GM13976 (cell line): ENCODE data around the gene THAP6.
"Not testable (repeated sequence)": the region's sequence is repeated elsewhere in the genome, so short reads cannot be mapped to it uniquely, and the experiment has no call there.

Source experiments
- DNase-seq: peaks from one replicate; pipeline ENCODE4 v3.0.0; 2012; ENCODE audit warnings: low spot score
- in situ Hi-C: fragments of 300-500 bp; cut with MboI; formaldehyde crosslinking; loops from one replicate; pipeline ENCODE4 v1.12.0; 2022; ENCODE audit warnings: low sequenced_read_pairs, mixed read lengths, inconsistent platforms; ENCODE audit not compliant: unreplicated experiment
- TF ChIP-seq, protein P1 (sequence below): IDR thresholded peaks from 2 replicates; pipeline ENCODE4 v1.5.1; 2012; ENCODE audit warnings: borderline replicate concordance, mild to moderate bottlenecking; ENCODE audit not compliant: insufficient read depth; ENCODE audit errors: extremely low read depth, missing control alignments, control extremely low read depth

The THAP6 gene

DNA sequence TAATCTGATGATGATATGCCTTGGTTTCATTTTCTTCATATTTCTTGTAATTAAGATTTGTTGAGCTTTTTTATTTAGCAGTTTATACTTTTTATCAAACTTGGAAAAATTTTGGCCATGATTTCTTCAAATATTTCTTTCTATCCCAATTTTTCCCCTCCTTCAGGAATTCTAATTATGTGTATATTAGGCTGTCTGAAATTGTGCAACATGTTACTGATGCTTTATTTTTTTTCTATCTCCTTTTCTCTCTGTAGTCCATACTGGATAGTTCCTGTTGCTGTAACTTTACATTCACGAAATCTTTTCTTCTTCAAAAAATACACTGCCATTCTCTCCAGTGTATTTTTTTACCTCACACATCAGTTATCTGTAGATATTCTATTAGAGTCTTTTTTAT lies 10.8 kb downstream of the THAP6 start:
- in situ Hi-C loops, result no loop called here
- no peak for DNase-seq
- TF ChIP-seq, protein P1, sequence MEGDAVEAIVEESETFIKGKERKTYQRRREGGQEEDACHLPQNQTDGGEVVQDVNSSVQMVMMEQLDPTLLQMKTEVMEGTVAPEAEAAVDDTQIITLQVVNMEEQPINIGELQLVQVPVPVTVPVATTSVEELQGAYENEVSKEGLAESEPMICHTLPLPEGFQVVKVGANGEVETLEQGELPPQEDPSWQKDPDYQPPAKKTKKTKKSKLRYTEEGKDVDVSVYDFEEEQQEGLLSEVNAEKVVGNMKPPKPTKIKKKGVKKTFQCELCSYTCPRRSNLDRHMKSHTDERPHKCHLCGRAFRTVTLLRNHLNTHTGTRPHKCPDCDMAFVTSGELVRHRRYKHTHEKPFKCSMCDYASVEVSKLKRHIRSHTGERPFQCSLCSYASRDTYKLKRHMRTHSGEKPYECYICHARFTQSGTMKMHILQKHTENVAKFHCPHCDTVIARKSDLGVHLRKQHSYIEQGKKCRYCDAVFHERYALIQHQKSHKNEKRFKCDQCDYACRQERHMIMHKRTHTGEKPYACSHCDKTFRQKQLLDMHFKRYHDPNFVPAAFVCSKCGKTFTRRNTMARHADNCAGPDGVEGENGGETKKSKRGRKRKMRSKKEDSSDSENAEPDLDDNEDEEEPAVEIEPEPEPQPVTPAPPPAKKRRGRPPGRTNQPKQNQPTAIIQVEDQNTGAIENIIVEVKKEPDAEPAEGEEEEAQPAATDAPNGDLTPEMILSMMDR, result no peak

DNA sequence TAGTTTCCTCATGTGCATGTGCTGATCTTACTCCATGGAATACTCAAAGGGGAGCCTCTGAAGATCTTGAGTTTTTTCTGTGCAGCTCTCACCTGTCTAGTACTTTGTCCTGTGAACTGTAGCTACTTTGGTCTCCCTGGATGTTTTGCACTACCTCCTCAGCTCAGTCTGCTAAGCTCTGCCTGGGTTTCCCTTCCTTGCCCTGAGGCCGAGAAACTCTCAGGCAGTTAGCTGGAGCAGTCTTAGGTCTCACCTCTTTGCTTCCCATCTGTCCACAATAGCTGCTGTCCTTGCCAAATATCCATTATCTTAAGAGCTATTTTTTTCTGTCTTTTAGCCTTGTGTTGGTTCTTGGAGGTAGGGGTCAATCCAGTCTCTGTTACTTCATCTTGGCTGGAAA lies 11.6 kb downstream of the THAP6 start:
- in situ Hi-C loops, result no loop called here
- TF ChIP-seq, protein P1, result no peak
- no peak for DNase-seq

DNA sequence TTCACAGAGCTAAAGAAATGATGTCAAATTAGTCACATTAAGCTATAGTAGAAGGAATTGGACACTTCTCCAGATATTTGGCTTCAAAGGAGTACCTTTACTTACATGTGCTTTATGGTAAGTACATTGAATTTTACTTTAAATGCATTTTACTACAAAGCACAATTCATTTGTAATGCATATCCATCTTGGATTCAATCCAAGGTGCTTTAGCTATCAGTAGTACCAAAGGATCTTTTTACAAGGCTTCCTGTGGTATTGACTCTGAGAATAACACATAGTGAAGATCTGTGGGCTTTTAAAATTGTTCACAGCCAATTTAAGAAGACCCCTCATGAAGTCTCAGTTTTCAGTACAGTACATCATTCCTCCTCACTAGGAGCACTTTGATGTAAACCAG lies 13.2 kb downstream of the THAP6 start:
- DNase-seq, result no peak
- in situ Hi-C loops, result no loop called here
- TF ChIP-seq, protein P1, result no peak

DNA sequence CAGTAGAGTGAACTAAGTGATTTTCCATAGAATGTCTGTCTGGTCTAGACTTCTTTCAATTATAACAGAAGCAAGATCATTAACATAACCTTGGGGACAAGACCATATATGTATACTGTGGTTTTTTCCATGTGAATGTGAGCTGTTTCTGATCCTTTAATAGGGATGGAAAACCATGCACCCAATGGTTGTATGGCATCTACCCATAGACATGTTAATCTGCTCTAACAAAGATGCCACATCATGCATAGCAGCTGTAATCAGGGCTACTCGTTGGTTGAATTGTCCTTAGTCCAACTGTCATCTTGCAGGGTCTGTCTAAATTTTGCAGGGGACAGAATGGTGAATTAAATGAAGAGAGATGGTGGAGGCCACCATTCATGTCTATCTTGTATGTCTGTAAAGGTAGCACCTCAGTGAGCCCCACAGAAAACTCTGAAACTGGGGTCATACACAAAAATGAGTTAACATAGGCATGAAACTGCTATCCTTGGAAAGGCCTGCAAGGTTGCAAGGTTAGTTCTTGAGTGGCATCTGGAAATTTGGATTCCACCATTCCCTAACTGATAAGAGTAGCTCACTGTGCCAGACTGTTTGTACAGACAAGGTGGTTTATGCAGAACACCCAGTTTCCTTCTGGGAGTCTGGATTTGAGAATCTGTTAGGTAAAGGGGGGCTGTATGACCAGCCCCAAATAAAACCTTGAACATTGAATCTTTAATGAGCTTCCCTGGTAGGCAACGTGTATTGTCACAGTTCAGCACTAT lies 16.5 kb downstream of the THAP6 start:
- in situ Hi-C loops, result no loop called here
- DNase-seq, result no peak
- TF ChIP-seq, protein P1, result no peak

DNA sequence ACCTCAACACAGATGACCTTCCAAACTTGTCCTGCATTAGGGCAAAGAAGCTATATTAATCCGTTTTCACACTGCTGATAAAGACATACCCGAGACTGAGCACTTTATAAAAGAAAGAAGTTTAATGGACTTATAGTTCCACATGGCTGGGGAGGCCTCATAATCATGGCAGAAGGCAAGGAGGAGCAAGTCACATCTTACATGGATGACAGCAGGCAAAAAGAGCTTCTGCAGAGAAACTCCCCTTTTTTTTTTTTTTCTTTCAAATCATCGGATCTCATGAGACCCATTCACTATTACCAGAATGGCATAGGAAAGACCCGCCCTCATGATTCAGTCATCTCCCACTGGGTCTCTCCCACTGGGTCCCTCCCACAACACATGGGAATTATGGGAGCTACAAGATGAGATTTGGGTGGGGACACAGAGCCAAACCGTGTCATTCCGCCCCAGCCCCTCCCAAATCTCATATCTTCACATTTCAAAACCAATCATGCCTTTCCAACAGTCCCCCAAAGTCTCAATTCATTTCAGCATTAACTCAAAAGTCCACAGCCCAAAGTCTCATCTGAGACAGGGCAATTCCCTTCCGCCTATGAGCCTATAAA lies 17.4 kb downstream of the THAP6 start:
- in situ Hi-C loops, result not testable (repeated sequence)

DNA sequence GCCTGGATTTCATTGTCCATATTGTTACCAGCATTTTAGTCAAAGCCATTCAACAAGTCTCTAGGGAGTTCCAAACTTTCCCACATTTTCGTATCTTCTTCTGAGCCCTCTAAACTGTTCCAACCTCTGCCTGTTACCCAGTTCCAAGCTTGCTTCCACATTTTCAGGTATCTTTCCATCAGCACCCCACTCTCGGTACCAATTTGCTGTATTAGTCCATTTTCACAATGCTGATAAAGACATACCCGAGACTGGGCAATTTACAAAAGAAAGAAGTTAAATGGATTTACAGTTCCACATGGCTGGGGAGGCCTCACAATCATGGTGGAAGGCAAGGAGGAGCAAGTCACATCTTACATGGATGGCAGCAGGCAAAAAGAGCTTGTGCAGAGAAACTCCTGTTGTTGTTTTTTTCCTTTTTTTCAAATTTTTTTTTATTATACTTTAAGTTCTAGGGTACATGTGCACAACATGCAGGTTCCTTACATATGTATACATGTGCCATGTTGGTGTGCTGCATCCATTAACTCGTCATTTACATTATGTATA lies 19.1 kb downstream of the THAP6 start:
- DNase-seq, in situ Hi-C loops: not testable (repeated sequence)

More for the DNA sequence above, 17.4 kb downstream of the THAP6 start:
- not testable (repeated sequence) for DNase-seq

DNA sequence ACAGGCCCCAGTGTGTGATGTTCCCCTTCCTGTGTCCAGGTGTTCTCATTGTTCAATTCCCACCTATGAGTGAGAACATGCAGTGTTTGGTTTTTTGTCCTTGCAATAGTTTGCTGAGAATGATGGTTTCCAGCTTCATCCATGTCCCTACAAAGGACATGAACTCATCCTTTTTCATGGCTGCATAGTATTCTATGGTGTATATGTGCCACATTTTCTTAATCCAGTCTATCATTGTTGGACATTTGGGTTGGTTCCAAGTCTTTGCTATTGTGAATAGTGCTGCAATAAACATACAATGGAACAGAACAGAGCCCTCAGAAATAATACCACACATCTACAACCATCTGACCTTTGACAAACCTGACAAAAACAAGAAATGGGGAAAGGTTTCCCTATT lies 19.7 kb downstream of the THAP6 start:
- in situ Hi-C loops, DNase-seq: not testable (repeated sequence)

DNA sequence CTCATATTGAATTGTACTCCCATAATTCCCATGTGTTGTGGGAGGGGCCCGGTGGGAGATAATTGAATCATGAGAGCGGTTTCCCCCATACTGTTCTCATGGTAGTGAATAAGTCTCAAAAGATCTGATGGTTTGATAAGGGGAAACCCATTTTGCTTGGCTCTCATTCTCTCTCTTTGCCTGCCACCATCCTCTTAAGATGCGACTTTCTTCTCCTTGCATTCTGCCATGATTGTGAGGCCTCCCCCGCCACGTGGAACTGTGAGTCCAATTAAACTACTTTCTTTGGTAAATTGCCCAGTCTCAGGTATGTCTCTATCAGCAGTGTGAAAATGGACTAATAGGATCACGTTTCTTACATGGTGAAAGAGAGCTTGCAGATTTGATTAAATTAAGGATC lies 23.0 kb downstream of the THAP6 start:
- DNase-seq, in situ Hi-C loops: not testable (repeated sequence)
